HEK293 (cell line): Measurements from ENCODE around the gene GCDH.
A peak's percentile ranks its signal among the peaks of the same experiment; 100 is the strongest.

ENCODE experiments used
- GLIS1 ChIP-seq: fragments of 450-650 bp; formaldehyde crosslinking; IDR thresholded peaks from 2 replicates; pipeline ENCODE4 v1.5.1; 2016; ENCODE audit warnings: missing biosample characterization, missing genetic modification characterization
- HIC1 ChIP-seq: fragments of 450-650 bp; formaldehyde crosslinking; IDR thresholded peaks from 2 replicates; pipeline ENCODE4 v1.5.1; 2016; ENCODE audit warnings: missing biosample characterization, missing genetic modification characterization
- INSM2 ChIP-seq: fragments of 450-650 bp; formaldehyde crosslinking; IDR thresholded peaks from 2 replicates; pipeline ENCODE4 v1.5.1; 2016; ENCODE audit warnings: missing biosample characterization, missing genetic modification characterization
- KLF16 ChIP-seq: fragments of 450-650 bp; formaldehyde crosslinking; IDR thresholded peaks from 2 replicates; pipeline ENCODE4 v1.5.1; 2017; ENCODE audit warnings: missing biosample characterization, missing genetic modification characterization
- KLF7 ChIP-seq: fragments of 450-650 bp; formaldehyde crosslinking; IDR thresholded peaks from 2 replicates; pipeline ENCODE4 v1.5.1; 2016; ENCODE audit warnings: missing biosample characterization, missing genetic modification characterization, borderline replicate concordance
- MYNN ChIP-seq: fragments of 450-650 bp; formaldehyde crosslinking; IDR thresholded peaks from 2 replicates; pipeline ENCODE4 v1.5.1; 2016; ENCODE audit warnings: missing biosample characterization, missing genetic modification characterization, borderline replicate concordance
- PRDM4 ChIP-seq: fragments of 450-650 bp; formaldehyde crosslinking; IDR thresholded peaks from 2 replicates; pipeline ENCODE4 v1.5.1; 2017; ENCODE audit warnings: missing biosample characterization, missing genetic modification characterization
- SP2 ChIP-seq: fragments of 450-650 bp; formaldehyde crosslinking; IDR thresholded peaks from 2 replicates; pipeline ENCODE4 v1.5.1; 2016; ENCODE audit warnings: missing biosample characterization, missing genetic modification characterization
- SP3 ChIP-seq: fragments of 450-650 bp; formaldehyde crosslinking; IDR thresholded peaks from 2 replicates; pipeline ENCODE4 v1.5.1; 2016; ENCODE audit warnings: missing biosample characterization, missing genetic modification characterization
- ZBTB1 ChIP-seq: fragments of 450-650 bp; formaldehyde crosslinking; IDR thresholded peaks from 2 replicates; pipeline ENCODE4 v1.5.1; 2016; ENCODE audit warnings: missing biosample characterization, missing genetic modification characterization
- ZBTB17 ChIP-seq: fragments of 450-650 bp; formaldehyde crosslinking; IDR thresholded peaks from 2 replicates; pipeline ENCODE4 v1.5.1; 2016; ENCODE audit warnings: missing biosample characterization, missing genetic modification characterization
- ZBTB20 ChIP-seq: fragments of 450-650 bp; formaldehyde crosslinking; IDR thresholded peaks from 2 replicates; pipeline ENCODE4 v1.5.1; 2016; ENCODE audit warnings: missing biosample characterization, missing genetic modification characterization
- ZBTB21 ChIP-seq: fragments of 450-650 bp; formaldehyde crosslinking; IDR thresholded peaks from 2 replicates; pipeline ENCODE4 v1.5.1; 2017; ENCODE audit warnings: missing biosample characterization, missing genetic modification characterization
- ZBTB26 ChIP-seq: fragments of 450-650 bp; formaldehyde crosslinking; optimal IDR thresholded peaks from 2 replicates; pipeline ENCODE3; 2016; ENCODE audit warnings: missing biosample characterization, mild to moderate bottlenecking, missing genetic modification characterization
- ZBTB7A ChIP-seq: fragments of 450-650 bp; formaldehyde crosslinking; IDR thresholded peaks from 2 replicates; pipeline ENCODE4 v1.5.1; 2016; ENCODE audit warnings: low read depth, missing biosample characterization, missing genetic modification characterization
- ZBTB8A ChIP-seq: fragments of 450-650 bp; formaldehyde crosslinking; IDR thresholded peaks from 2 replicates; pipeline ENCODE4 v1.5.1; 2016; ENCODE audit warnings: missing biosample characterization, missing genetic modification characterization
- ZFP69B ChIP-seq: fragments of 450-650 bp; formaldehyde crosslinking; IDR thresholded peaks from 2 replicates; pipeline ENCODE4 v1.5.1; 2016; ENCODE audit warnings: missing biosample characterization, missing genetic modification characterization
- ZNF266 ChIP-seq: fragments of 450-650 bp; formaldehyde crosslinking; IDR thresholded peaks from 2 replicates; pipeline ENCODE4 v1.5.1; 2016; ENCODE audit warnings: missing biosample characterization, missing genetic modification characterization, low read depth
- ZNF280C ChIP-seq: fragments of 450-650 bp; formaldehyde crosslinking; IDR thresholded peaks from 2 replicates; pipeline ENCODE4 v1.5.1; 2016; ENCODE audit warnings: missing biosample characterization, missing genetic modification characterization
- ZNF335 ChIP-seq: fragments of 450-650 bp; formaldehyde crosslinking; conservative IDR thresholded peaks from 2 replicates; pipeline ENCODE4 v1.5.1; 2016; ENCODE audit warnings: missing biosample characterization, missing genetic modification characterization
- ZNF391 ChIP-seq: fragments of 450-650 bp; formaldehyde crosslinking; IDR thresholded peaks from 2 replicates; pipeline ENCODE4 v1.5.1; 2016; ENCODE audit warnings: low read depth, missing biosample characterization, missing genetic modification characterization, borderline replicate concordance
- ZNF561 ChIP-seq: fragments of 450-650 bp; IDR thresholded peaks from 2 replicates; pipeline ENCODE4 v1.5.1; 2018; ENCODE audit warnings: missing biosample characterization, missing genetic modification characterization, borderline replicate concordance
- ZNF580 ChIP-seq: fragments of 450-650 bp; formaldehyde crosslinking; IDR thresholded peaks from 2 replicates; pipeline ENCODE4 v1.5.1; 2016; ENCODE audit warnings: missing biosample characterization, missing genetic modification characterization
- ZNF624 ChIP-seq: fragments of 450-650 bp; formaldehyde crosslinking; IDR thresholded peaks from 2 replicates; pipeline ENCODE4 v1.5.1; 2017; ENCODE audit warnings: missing biosample characterization, missing genetic modification characterization
- ZNF629 ChIP-seq: fragments of 450-650 bp; formaldehyde crosslinking; IDR thresholded peaks from 2 replicates; pipeline ENCODE4 v1.5.1; 2017; ENCODE audit warnings: missing biosample characterization, missing genetic modification characterization
- ZNF645 ChIP-seq: fragments of 450-650 bp; formaldehyde crosslinking; IDR thresholded peaks from 2 replicates; pipeline ENCODE4; 2016; ENCODE audit warnings: missing biosample characterization, missing genetic modification characterization
- ZNF660 ChIP-seq: fragments of 450-650 bp; IDR thresholded peaks from 2 replicates; pipeline ENCODE4 v1.5.1; 2018; ENCODE audit warnings: missing biosample characterization, mild to moderate bottlenecking, missing genetic modification characterization
- ZNF843 ChIP-seq: fragments of 450-650 bp; formaldehyde crosslinking; IDR thresholded peaks from 2 replicates; pipeline ENCODE4 v1.5.1; 2016; ENCODE audit warnings: missing biosample characterization, missing genetic modification characterization

Gene GCDH

GRCh38 chr19:12945479-12946091 is 54.6 kb downstream of the GCDH start, which contains the start of gene RAD23A (continued):
- TF ChIP-seq INSM2 (tag by site-specific recombination), result peak; percentile 53; the same call in 1 of the 2 replicates
- TF ChIP-seq ZNF280C (tag by site-specific recombination), result no peak
- 0 out of 2 replicates have a peak, but pooled peaks have one; percentile 18 for TF ChIP-seq GLIS1 (tag by site-specific recombination)
- peak; percentile 86 for TF ChIP-seq SP2
- TF ChIP-seq ZNF629 (tag by site-specific recombination), result peak; percentile 100
- peak; percentile 61; the same call in 1 of the 2 replicates for TF ChIP-seq ZBTB17 (tag by site-specific recombination)
- no peak for TF ChIP-seq HIC1 (tag by site-specific recombination)
- 0 out of 2 replicates have a peak, but pooled peaks have one; percentile 29 for TF ChIP-seq ZFP69B (tag by site-specific recombination)
- TF ChIP-seq ZNF266 (tag by site-specific recombination), result no peak
- TF ChIP-seq ZBTB8A (tag by site-specific recombination), result peak; percentile 49
- 0 out of 2 replicates have a peak, but pooled peaks have one; percentile 5 for TF ChIP-seq KLF7
- TF ChIP-seq ZNF561 (tag by site-specific recombination), result peak; percentile 43; the same call in 1 of the 2 replicates
- TF ChIP-seq ZBTB1 (tag by site-specific recombination), result 0 out of 2 replicates have a peak, but pooled peaks have one; percentile 12
- no peak for TF ChIP-seq ZBTB20
- no peak for TF ChIP-seq ZNF645 (tag by site-specific recombination)
- peak; percentile 100 for TF ChIP-seq ZBTB21 (tag by site-specific recombination)
- TF ChIP-seq ZNF580 (tag by site-specific recombination), result no peak; the same call in none of the 2 replicates
- TF ChIP-seq KLF16 (tag by site-specific recombination), result peak; percentile 74
- peak; percentile 100 for TF ChIP-seq ZBTB26 (tag by site-specific recombination)
- no peak for TF ChIP-seq ZNF843 (tag by site-specific recombination)
- peak; percentile 87 for TF ChIP-seq SP3 (tag by site-specific recombination)
- TF ChIP-seq ZNF335, result peak; percentile 60; the same call in 1 of the 2 replicates
- peak; percentile 53; the same call in 1 of the 2 replicates for TF ChIP-seq ZNF391 (tag by site-specific recombination)
- no peak for TF ChIP-seq MYNN
- peak; percentile 17; the same call in 1 of the 2 replicates for TF ChIP-seq ZBTB7A
- TF ChIP-seq ZNF624 (tag by site-specific recombination), result no peak
- TF ChIP-seq PRDM4 (tag by site-specific recombination), result peak; percentile 11; the same call in 1 of the 2 replicates
- TF ChIP-seq ZNF660 (tag by site-specific recombination), result peak; percentile 69
